ENCODE measurements around the gene KCNN3. TPM values are rescaled to one million over a fixed set of nuclear protein-coding genes. Genes with fewer than 3 reads are reported as not detected.

The KCNN3 gene
- total and polyA plus RNA-seq, 2 of the 8 experiments (the other 6 are each of a cell fraction or from before 2014, with no cell fraction given): 2.8 to 3.7 TPM

DNA sequence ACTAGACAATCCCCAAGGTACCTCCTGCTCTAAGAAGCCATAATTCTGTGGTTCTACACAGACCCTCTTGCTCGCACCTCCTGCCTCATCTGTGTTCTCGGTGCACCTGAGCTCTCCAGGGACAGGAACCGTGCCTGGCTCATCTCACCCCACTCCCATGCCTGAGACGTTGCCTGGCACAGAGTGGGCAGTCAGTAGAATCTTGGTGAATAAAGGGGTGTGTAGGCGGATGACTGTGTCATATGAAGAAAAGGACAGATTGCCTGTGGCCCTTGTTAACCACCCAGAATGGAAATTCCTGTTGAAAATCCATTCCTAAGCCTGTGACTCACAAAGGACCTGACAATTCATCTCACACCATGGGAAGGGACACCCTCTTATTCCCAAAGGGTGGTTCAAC, 92.9 kb downstream of the KCNN3 start:
- Histone ChIP-seq H3K36me3 (ENCODE audit: control insufficient read depth in 2 of 4, insufficient read depth in 4 of 4, low read length in 3 of 4) (no peaks in the 10 kb centered on the region), H2BK120ac (replicated peaks; ENCODE audit: low read depth, low read length) (no peak overlapping the region), H3K56ac (replicated peaks; ENCODE audit: insufficient read length, low read depth, low read length) (no peak overlapping the region), H3K23me2 (ENCODE audit: low read depth, low read length) (no peaks in the 10 kb centered on the region), H3K9me3 (ENCODE audit: insufficient read depth in 2 of 2, low read depth in 1 of 2, low read length in 1 of 2) (0 out of 4 replicates have a peak, but pooled peaks cover 0 to 3% of the 10 kb centered on the region in 2 experiments), H4K20me1 (replicated peaks in 1 of 2; ENCODE audit: control insufficient read depth in 1 of 2, insufficient read depth in 2 of 2, low read length in 2 of 2) (no peaks in the 10 kb centered on the region), H3K4ac (replicated peaks; ENCODE audit: insufficient read length, low read depth, low read length) (no peak overlapping the region), H3K4me2 (ENCODE audit: insufficient read depth in 1 of 2, low read depth in 2 of 2, low read length in 2 of 2) (no peak overlapping the region), H2BK12ac (ENCODE audit: low read depth, low read length) (0 out of 2 replicates have a peak overlapping the region, but pooled peaks have one; percentile 14), H2BK15ac (ENCODE audit: low read length) (no peak overlapping the region), H3K18ac (ENCODE audit: extremely low read depth, low read length) (no peak overlapping the region), H2AFZ (ENCODE audit: low read length) (no peak overlapping the region), H3K79me2 (ENCODE audit: control insufficient read depth in 1 of 2, insufficient read depth in 2 of 2, low read length in 2 of 2) (no peaks in the 10 kb centered on the region), H2BK20ac (ENCODE audit: low read length) (no peak overlapping the region), H4K8ac (ENCODE audit: extremely low read depth, insufficient read depth, low read length) (no peak overlapping the region), H3K79me1 (ENCODE audit: low read depth, low read length) (no peaks in the 10 kb centered on the region), H3K4me1 (replicated peaks in 1 of 4; ENCODE audit: control insufficient read depth in 3 of 4, insufficient read depth in 4 of 4, low read length in 3 of 4) (peaks cover 0 to 9% (median 4%) of the 10 kb centered on the region in 4 experiments; a peak in 6 of 7 replicates), H2BK5ac (ENCODE audit: low read depth, low read length) (no peak overlapping the region), H4K5ac (ENCODE audit: insufficient read length, low read depth, low read length) (no peak overlapping the region), H3K14ac (ENCODE audit: insufficient read length) (no peak overlapping the region), H2AK5ac (ENCODE audit: low read depth, low read length) (no peak overlapping the region), H3K9ac (replicated peaks in 1 of 4; ENCODE audit: extremely low read depth in 1 of 4, low read depth in 3 of 4, low read length in 3 of 4) (no peak overlapping the region), H3K4me3 (ENCODE audit: extremely low read depth in 1 of 4, insufficient read depth in 2 of 4, low read depth in 3 of 4, low read length in 4 of 4) (no peak overlapping the region), H3K27ac (ENCODE audit: low read depth, low read length) (no peak overlapping the region), H3K27me3 (replicated peaks in 1 of 4; ENCODE audit: control insufficient read depth in 3 of 4, extremely low read depth in 1 of 4, insufficient read depth in 3 of 4, low read length in 3 of 4) (no peaks in the 10 kb centered on the region), H3K23ac (ENCODE audit: insufficient read length) (no peak overlapping the region), H4K91ac (replicated peaks; ENCODE audit: insufficient read length, low read length) (no peak overlapping the region)
- ChIA-PET CTCF (ENCODE audit: partially characterized antibody) (interaction anchor here (1.9 to 9.6 kb wide), 3 partner anchors 17 to 101 kb away, joined by 9 to 56 read pairs (median 39); no protein-coding TSS in a partner anchor), POLR2A (ENCODE audit: partially characterized antibody) (no interaction called here)
- DNase-seq (ENCODE audit: low read depth in 1 of 2, low spot score in 2 of 2): no peak
- no peak for FAIRE-seq
- 82% methylated on average over 5 of the region's 5 CpGs; no CpG with 5 or more reads in 1 of the 2 experiments for WGBS, 2 experiments (ENCODE audit: extremely low coverage in 1 of 2, insufficient coverage in 1 of 2, insufficient read length in 1 of 2, insufficient replicate concordance in 2 of 2, low coverage in 1 of 2, low lambda C conversion rate in 2 of 2, missing lambda C conversion rate in 1 of 2)
- TF ChIP-seq TEAD4 (IDR thresholded peaks at IDR 0.05; ENCODE audit: low read depth, low read length) (no peak), ASH2L (IDR thresholded peaks at IDR 0.05; ENCODE audit: low read length) (no peak), KDM4A (IDR thresholded peaks at IDR 0.05; ENCODE audit: low read depth, low read length, severe bottlenecking) (no peak), GTF2F1 (IDR thresholded peaks at IDR 0.05; ENCODE audit: borderline replicate concordance, low read depth, low read length) (no peak), BACH1 (IDR thresholded peaks at IDR 0.05; ENCODE audit: low read length) (no peak), JUN (IDR thresholded peaks at IDR 0.05; ENCODE audit: low read depth, low read length) (no peak), SIX5 (IDR thresholded peaks at IDR 0.05; ENCODE audit: low read depth, low read length) (no peak), NANOG (IDR thresholded peaks at IDR 0.05; ENCODE audit: insufficient read depth, low read depth, low read length, poor library complexity, severe bottlenecking) (no peak)
